Fibroblast of villous mesenchyme (primary cell): ENCODE results near the gene TSPO. TPM values are rescaled to one million over a fixed set of nuclear protein-coding genes. Genes with fewer than 3 reads are reported as not detected.

Source experiments
- DNase-seq: peaks from one replicate; pipeline ENCODE4 v3.0.0-alpha.2; 2010; ENCODE audit warnings: low read depth
- H3K4me3 ChIP-seq: 2 replicates; pipeline ENCODE4 v1.5.1; 2011; ENCODE audit warnings: low read depth, mild to moderate bottlenecking, low read length
- CTCF ChIP-seq: IDR thresholded peaks from 2 replicates; pipeline ENCODE4 v1.5.1; 2012; ENCODE audit warnings: low read depth, mild to moderate bottlenecking, low read length; ENCODE audit not compliant: insufficient read depth
- total RNA-seq: library from RNA; depleted of rRNA; stranded (reverse); fragments of >200 nt; gene quantifications from 2 replicates; pipeline ENCODE4 v1.2.3, GENCODE V29; 2012

Gene TSPO
- total RNA-seq, 1 donor = 177 TPM

DNA sequence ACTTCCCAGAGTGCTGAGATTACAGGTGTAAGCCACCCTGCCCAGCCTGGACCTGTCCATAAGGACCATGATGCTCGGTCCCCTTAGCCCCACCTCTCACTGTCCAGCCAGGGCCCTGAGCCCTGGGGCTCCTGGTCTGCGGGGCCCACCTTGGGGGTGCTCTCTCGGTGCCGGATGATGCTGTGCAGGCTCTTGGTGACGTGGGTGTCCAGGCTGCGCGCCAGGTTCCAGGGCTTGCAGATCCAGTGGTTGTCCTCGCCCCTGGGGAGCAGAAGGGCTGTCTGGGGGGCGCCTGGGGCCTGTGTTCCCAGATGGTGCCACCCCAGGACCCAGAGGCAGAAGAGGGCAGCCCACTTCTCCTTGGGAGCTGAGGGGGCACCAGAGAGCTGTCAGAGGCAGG, 22.2 kb downstream of the TSPO start:
- no peak for DNase-seq

GRCh38 chr22:43173976-43174720, 22.8 kb downstream of the TSPO start:
- no peak for DNase-seq
- no peak for TF ChIP-seq CTCF

More for the DNA sequence above, 22.2 kb downstream of the TSPO start:
- no peak overlapping the region for H3K4me3 ChIP-seq
- no peak for TF ChIP-seq CTCF

DNA sequence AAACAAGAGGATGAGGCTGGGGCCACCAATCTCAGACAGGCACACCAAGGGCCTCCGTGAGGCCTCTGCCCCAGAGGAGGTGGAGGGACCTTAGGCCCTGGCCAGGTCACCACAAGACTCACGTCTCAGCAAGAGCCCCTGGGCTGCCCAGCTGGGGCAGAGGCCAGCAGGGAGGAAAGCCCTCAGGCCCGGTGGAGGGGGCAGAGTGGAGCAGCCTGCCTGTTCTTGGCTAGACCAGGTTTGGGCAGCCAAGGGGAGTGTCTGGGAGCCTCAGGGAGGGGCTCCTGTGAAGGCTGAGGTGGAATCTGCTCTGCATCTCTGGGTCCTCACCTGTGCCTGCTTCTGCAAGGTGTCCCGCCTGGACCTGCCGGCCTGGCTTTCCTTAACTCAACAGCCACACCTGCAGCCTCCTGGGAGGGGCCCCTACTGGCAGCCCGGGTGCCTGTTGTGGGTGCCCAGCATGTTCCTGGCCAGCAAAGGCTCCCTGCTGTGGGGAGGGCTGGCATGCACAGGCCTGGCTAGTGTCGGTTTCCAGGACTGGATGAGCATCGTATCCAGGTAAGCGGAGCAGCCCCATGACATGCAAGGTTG, 23.7 kb downstream of the TSPO start:
- no peak for DNase-seq
- no peak overlapping the region for H3K4me3 ChIP-seq
- TF ChIP-seq CTCF = no peak

More at GRCh38 chr22:43173976-43174720, 22.8 kb downstream of the TSPO start:
- no peak overlapping the region for H3K4me3 ChIP-seq

DNA sequence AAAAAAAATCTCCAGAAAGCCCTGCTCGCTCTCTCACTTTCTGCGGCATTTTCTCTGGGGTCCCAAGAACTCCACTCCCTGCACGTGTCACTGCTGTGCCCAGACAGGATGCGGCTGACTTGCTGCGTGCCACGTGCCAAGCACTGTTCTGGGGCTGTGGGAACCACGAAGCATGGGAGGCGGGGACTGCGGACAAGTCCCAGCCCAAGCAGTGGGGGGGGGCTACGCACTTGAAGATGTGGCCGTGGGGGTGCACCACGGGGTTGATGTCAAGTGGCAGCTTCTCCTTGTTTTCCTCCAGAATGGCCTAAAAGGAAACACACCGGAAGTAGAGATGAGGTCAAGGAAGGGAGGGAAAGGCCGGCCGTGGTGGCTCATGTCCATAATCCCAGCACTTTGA, 24.7 kb downstream of the TSPO start:
- TF ChIP-seq CTCF = no peak
- no peak for DNase-seq
- H3K4me3 ChIP-seq = no peak overlapping the region

- TF ChIP-seq CTCF = no peak
- no peak for DNase-seq
- H3K4me3 ChIP-seq = no peak overlapping the region
Observed at GRCh38 chr22:43177479-43177878, 26.1 kb downstream of the TSPO start.

- no peak for DNase-seq
- no peak overlapping the region for H3K4me3 ChIP-seq
- no peak for TF ChIP-seq CTCF
Observed at GRCh38 chr22:43179146-43179910, 28.0 kb downstream of the TSPO start.
